Mesenchymal stem cell (in vitro differentiated cells and primary cell): ENCODE data around the gene ADISSP.
A peak's percentile ranks its signal among the peaks of the same experiment; 100 is the strongest.

ENCODE experiments used
- DNase-seq: peaks from one replicate; pipeline ENCODE4 v3.0.0-alpha.2; 2013
- H2AFZ ChIP-seq: one replicate; pipeline ENCODE4 v1.6.1; 2013; ENCODE audit warnings: low read depth, mild to moderate bottlenecking, control low read depth, inconsistent platforms, low read length, moderate library complexity
- H2AK5ac ChIP-seq: 2 replicates; pipeline ENCODE4 v1.6.1; 2013; ENCODE audit warnings: low read length, moderate library complexity, mild to moderate bottlenecking, inconsistent platforms; ENCODE audit not compliant: severe bottlenecking
- H2BK120ac ChIP-seq: one replicate; pipeline ENCODE4 v1.6.1; 2013; ENCODE audit warnings: low read depth, mild to moderate bottlenecking, inconsistent platforms, low read length, moderate library complexity
- H2BK12ac ChIP-seq, 2 experiments: one replicate each; pipeline ENCODE4 v1.6.1; 2013; ENCODE audit warnings: inconsistent platforms in 2 of 2, low read length in 2 of 2, mild to moderate bottlenecking in 2 of 2, moderate library complexity in 2 of 2, control low read depth in 1 of 2
- H2BK15ac ChIP-seq: one replicate; pipeline ENCODE4 v1.6.1; 2013; ENCODE audit warnings: mild to moderate bottlenecking, low read depth, inconsistent platforms; ENCODE audit not compliant: poor library complexity, severe bottlenecking
- H2BK5ac ChIP-seq: 2 replicates; pipeline ENCODE4 v1.6.1; 2013; ENCODE audit warnings: low read depth, mild to moderate bottlenecking, low read length, control low read depth, inconsistent platforms; ENCODE audit not compliant: poor library complexity, severe bottlenecking
- H3K14ac ChIP-seq, 2 experiments: one replicate each; pipeline ENCODE4 v1.6.1; 2013; ENCODE audit warnings: inconsistent platforms in 2 of 2, low read length in 2 of 2, control low read depth in 1 of 2, mild to moderate bottlenecking in 1 of 2, moderate library complexity in 1 of 2
- H3K18ac ChIP-seq, 2 experiments: one replicate each; pipeline ENCODE4 v1.6.1; 2013; ENCODE audit warnings: inconsistent platforms in 2 of 2, low read length in 2 of 2, control low read depth in 1 of 2, low read depth in 1 of 2, mild to moderate bottlenecking in 1 of 2
- H3K23ac ChIP-seq, 2 experiments: one replicate each; pipeline ENCODE4 v1.6.1; 2013; ENCODE audit warnings: inconsistent platforms in 2 of 2, low read length in 2 of 2, mild to moderate bottlenecking in 2 of 2, moderate library complexity in 2 of 2, control low read depth in 1 of 2
- H3K27ac ChIP-seq: 2 replicates; pipeline ENCODE4 v1.5.1; 2013; ENCODE audit warnings: mild to moderate bottlenecking, moderate library complexity, low read length, control low read depth, inconsistent platforms; ENCODE audit not compliant: poor library complexity, severe bottlenecking
- H3K27me3 ChIP-seq, 2 experiments: 2 replicates each; pipeline versions ENCODE4 v1.6.1 to v1.7.0; 2013; ENCODE audit warnings: low read length in 2 of 2, mild to moderate bottlenecking in 2 of 2, moderate library complexity in 2 of 2, control low read depth in 1 of 2, inconsistent platforms in 1 of 2; ENCODE audit not compliant: control insufficient read depth in 1 of 2, insufficient read depth in 1 of 2
- H3K36me3 ChIP-seq, 2 experiments: 2 replicates each; pipeline versions ENCODE4 v1.6.1 to v1.7.0; 2013; ENCODE audit warnings: low read length in 2 of 2, control low read depth in 1 of 2, inconsistent platforms in 1 of 2, low read depth in 1 of 2, mild to moderate bottlenecking in 1 of 2; ENCODE audit not compliant: insufficient read depth in 2 of 2, control insufficient read depth in 1 of 2
- H3K4ac ChIP-seq, 2 experiments: one replicate each; pipeline ENCODE4 v1.6.1; 2013; ENCODE audit warnings: inconsistent platforms in 2 of 2, low read length in 2 of 2, mild to moderate bottlenecking in 2 of 2, moderate library complexity in 2 of 2, control low read depth in 1 of 2, low read depth in 1 of 2
- H3K4me1 ChIP-seq: 2 replicates; pipeline ENCODE4 v1.6.1; 2013; ENCODE audit warnings: low read depth, low read length, control low read depth; ENCODE audit not compliant: control insufficient read depth, insufficient read depth
- H3K4me2 ChIP-seq: 2 replicates; pipeline ENCODE4 v1.6.1; 2013; ENCODE audit warnings: low read length, mild to moderate bottlenecking, inconsistent platforms; ENCODE audit not compliant: poor library complexity, severe bottlenecking
- H3K4me3 ChIP-seq, 2 experiments: 2 replicates each; pipeline versions ENCODE4 v1.5.1 to v1.7.0; 2013; ENCODE audit warnings: low read length in 2 of 2, mild to moderate bottlenecking in 2 of 2, control low read depth in 1 of 2, low read depth in 1 of 2; ENCODE audit not compliant: insufficient read depth in 1 of 2
- H3K79me1 ChIP-seq: replicated peaks from 2 replicates; pipeline ENCODE4 v1.6.1; 2013; ENCODE audit warnings: mild to moderate bottlenecking, control low read depth, low read length, inconsistent platforms; ENCODE audit not compliant: poor library complexity, severe bottlenecking
- H3K9ac ChIP-seq: 2 replicates; pipeline ENCODE4 v1.7.0; 2013; ENCODE audit warnings: mild to moderate bottlenecking, low read length, moderate library complexity
- H3K9me3 ChIP-seq: 2 replicates; pipeline ENCODE4 v1.7.0; 2013; ENCODE audit warnings: mild to moderate bottlenecking, low read length; ENCODE audit not compliant: control insufficient read depth
- H4K8ac ChIP-seq: one replicate; pipeline ENCODE4 v1.6.1; 2013; ENCODE audit warnings: inconsistent platforms, mild to moderate bottlenecking, low read length, moderate library complexity
- H4K91ac ChIP-seq: one replicate; pipeline ENCODE4 v1.6.1; 2013; ENCODE audit warnings: mild to moderate bottlenecking, low read length, inconsistent platforms
- WGBS: methylation state at CpG from one replicate; pipeline ENCODE4 v1.1.7; 2013; ENCODE audit warnings: mixed read lengths; 5-methylcytosine and 5-hydroxymethylcytosine counted together

ADISSP gene

GRCh38 chr20:3706774-3707507 is 60.6 kb downstream of the ADISSP start:
- Histone ChIP-seq H2BK5ac (no peak overlapping the region), H3K79me1 (no peaks in the 10 kb centered on the region), H3K9ac (no peak overlapping the region), H3K27ac (no peak overlapping the region), H3K4me3 (no peak overlapping the region), H3K4me2 (no peak overlapping the region), H3K23ac (no peak overlapping the region), H2AK5ac (no peak overlapping the region), H3K18ac (no peak overlapping the region), H2BK15ac (peak overlapping the region; percentile 30), H2AFZ (no peak overlapping the region), H3K27me3 (peaks cover 14 to 18% of the 10 kb centered on the region in 2 experiments), H3K4me1 (peaks cover 8% of the 10 kb centered on the region), H4K91ac (no peak overlapping the region), H3K14ac (no peak overlapping the region), H2BK12ac (no peak overlapping the region), H3K4ac (no peak overlapping the region), H4K8ac (no peak overlapping the region), H3K9me3 (no peaks in the 10 kb centered on the region), H2BK120ac (no peak overlapping the region), H3K36me3 (no peaks in the 10 kb centered on the region)
- 75% methylated on average over 10 of the region's 10 CpGs for WGBS
- DNase-seq: peak; percentile 13

GRCh38 chr20:3705970-3706739 is 61.4 kb downstream of the ADISSP start:
- Histone ChIP-seq H3K27ac (no peak overlapping the region), H3K4me2 (no peak overlapping the region), H3K18ac (no peak overlapping the region), H3K36me3 (no peaks in the 10 kb centered on the region), H3K4ac (no peak overlapping the region), H3K9me3 (no peaks in the 10 kb centered on the region), H3K4me1 (peaks cover 8% of the 10 kb centered on the region), H3K4me3 (no peak overlapping the region), H2AFZ (no peak overlapping the region), H4K8ac (no peak overlapping the region), H4K91ac (no peak overlapping the region), H3K9ac (no peak overlapping the region), H2BK5ac (no peak overlapping the region), H2BK120ac (no peak overlapping the region), H2BK12ac (no peak overlapping the region), H2AK5ac (no peak overlapping the region), H3K23ac (no peak overlapping the region), H2BK15ac (no peak overlapping the region), H3K14ac (no peak overlapping the region), H3K27me3 (peaks cover 20 to 22% of the 10 kb centered on the region in 2 experiments), H3K79me1 (no peaks in the 10 kb centered on the region)
- 91% methylated on average over 31 of the region's 31 CpGs for WGBS
- DNase-seq: no peak

- Histone ChIP-seq H3K27me3 (peaks cover 21 to 23% of the 10 kb centered on the region in 2 experiments), H2BK5ac (no peak overlapping the region), H3K18ac (no peak overlapping the region), H3K4me2 (no peak overlapping the region), H3K9me3 (no peaks in the 10 kb centered on the region), H2BK15ac (no peak overlapping the region), H3K4me1 (peaks cover 6% of the 10 kb centered on the region), H4K91ac (no peak overlapping the region), H3K27ac (no peak overlapping the region), H3K79me1 (no peaks in the 10 kb centered on the region), H3K14ac (no peak overlapping the region), H2BK12ac (no peak overlapping the region), H3K4me3 (no peak overlapping the region), H3K4ac (no peak overlapping the region), H3K36me3 (no peaks in the 10 kb centered on the region), H3K23ac (no peak overlapping the region), H2AK5ac (no peak overlapping the region), H4K8ac (no peak overlapping the region), H3K9ac (no peak overlapping the region), H2BK120ac (no peak overlapping the region), H2AFZ (no peak overlapping the region)
- 85% methylated on average over 14 of the region's 14 CpGs for WGBS
- no peak for DNase-seq
Measured at GRCh38 chr20:3705491-3705969, 62.0 kb downstream of the ADISSP start.

GRCh38 chr20:3704087-3704486 is 63.5 kb downstream of the ADISSP start:
- H4K8ac ChIP-seq: no peak overlapping the region
- H4K91ac ChIP-seq: no peak overlapping the region
- H3K27me3 ChIP-seq: peaks cover 21 to 23% of the 10 kb centered on the region in 2 experiments
- no peak overlapping the region for H2AFZ ChIP-seq
- no peaks in the 10 kb centered on the region for H3K79me1 ChIP-seq
- H3K23ac ChIP-seq: no peak overlapping the region
- H3K4me1 ChIP-seq: no peaks in the 10 kb centered on the region
- H2BK12ac ChIP-seq: no peak overlapping the region
- H2BK120ac ChIP-seq: no peak overlapping the region
- no peak overlapping the region for H3K18ac ChIP-seq
- no peak overlapping the region for H3K4ac ChIP-seq
- H3K36me3 ChIP-seq: no peaks in the 10 kb centered on the region
- H3K14ac ChIP-seq: no peak overlapping the region
- H2BK5ac ChIP-seq: no peak overlapping the region
- H2BK15ac ChIP-seq: no peak overlapping the region
- H3K9ac ChIP-seq: no peak overlapping the region
- DNase-seq: no peak
- no peak overlapping the region for H3K4me2 ChIP-seq
- no peak overlapping the region for H3K27ac ChIP-seq
- H3K4me3 ChIP-seq: no peak overlapping the region
- H3K9me3 ChIP-seq: no peaks in the 10 kb centered on the region
- 79% methylated on average over 5 of the region's 5 CpGs for WGBS
- H2AK5ac ChIP-seq: no peak overlapping the region
